KMS-11 (cell line): ENCODE measurements around the gene SDF2.

Experiments
- H2AFZ ChIP-seq: fragments of 200-600 bp; sonication (generic); 2 replicates; pipeline ENCODE4 v1.6.1; 2016; ENCODE audit warnings: antibody characterized with exemption, mixed run types, low read depth
- H3K27ac ChIP-seq: fragments of 200-600 bp; sonication (generic); 2 replicates; pipeline ENCODE4 v1.6.1; 2016; ENCODE audit warnings: mild to moderate bottlenecking, mixed run types
- H3K27me3 ChIP-seq: fragments of 200-600 bp; sonication (generic); 2 replicates; pipeline ENCODE4 v1.6.1; 2017; ENCODE audit warnings: mild to moderate bottlenecking, low read depth, mixed run types, moderate library complexity; ENCODE audit not compliant: insufficient read depth
- H3K36me3 ChIP-seq: fragments of 200-600 bp; sonication (generic); 2 replicates; pipeline ENCODE4 v1.6.1; 2017; ENCODE audit warnings: mild to moderate bottlenecking, mixed run types; ENCODE audit not compliant: insufficient read depth
- H3K4me1 ChIP-seq: fragments of 200-600 bp; sonication (generic); 2 replicates; pipeline ENCODE4 v1.6.1; 2016; ENCODE audit warnings: mild to moderate bottlenecking, low read depth, mixed run types; ENCODE audit not compliant: poor library complexity, severe bottlenecking
- H3K4me2 ChIP-seq: fragments of 200-600 bp; sonication (generic); 2 replicates; pipeline ENCODE4 v1.7.0; 2016; ENCODE audit warnings: mild to moderate bottlenecking, mixed run types
- H3K4me3 ChIP-seq: fragments of 200-600 bp; sonication (generic); IDR thresholded peaks from 2 replicates; pipeline ENCODE4 v1.6.1; 2017; ENCODE audit warnings: low read depth, low read length, mixed read lengths; ENCODE audit not compliant: insufficient read depth
- H3K79me2 ChIP-seq: fragments of 200-600 bp; sonication (generic); 2 replicates; pipeline ENCODE4 v1.6.1; 2016; ENCODE audit warnings: low read depth, mixed run types; ENCODE audit not compliant: insufficient read depth
- H3K9ac ChIP-seq: fragments of 200-600 bp; sonication (generic); 2 replicates; pipeline ENCODE4 v1.6.1; 2016; ENCODE audit warnings: mild to moderate bottlenecking, mixed run types
- H4K20me1 ChIP-seq: fragments of 200-600 bp; sonication (generic); 2 replicates; pipeline ENCODE4 v1.6.1; 2016; ENCODE audit warnings: mild to moderate bottlenecking, mixed run types; ENCODE audit not compliant: insufficient read depth
- TF ChIP-seq, protein P1 (sequence below): fragments of 200-600 bp; sonication (generic); conservative IDR thresholded peaks from 2 replicates; pipeline ENCODE4 v1.6.1; 2017; ENCODE audit warnings: low read depth, mild to moderate bottlenecking, antibody characterized with exemption, low read length, moderate library complexity, mixed read lengths

SDF2 gene, protein sequence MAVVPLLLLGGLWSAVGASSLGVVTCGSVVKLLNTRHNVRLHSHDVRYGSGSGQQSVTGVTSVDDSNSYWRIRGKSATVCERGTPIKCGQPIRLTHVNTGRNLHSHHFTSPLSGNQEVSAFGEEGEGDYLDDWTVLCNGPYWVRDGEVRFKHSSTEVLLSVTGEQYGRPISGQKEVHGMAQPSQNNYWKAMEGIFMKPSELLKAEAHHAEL

GRCh38 chr17:28661635-28662526 lies at the start of gene SDF2, which contains the start of gene SUPT6H:
Gene SDF2, minus strand, starts transcription at chr17:28661906. Its CDS starts 30 bp downstream, at chr17:28661876.
Gene SUPT6H, plus strand, starts transcription at chr17:28662205. Its CDS starts 11,197 bp downstream, at chr17:28673402.
- Histone ChIP-seq H3K79me2 (peaks cover 72% of the 10 kb centered on the region), H2AFZ (peak within 1 kb of the TSS; percentile 85), H4K20me1 (no peaks in the 10 kb centered on the region), H3K4me2 (peak within 1 kb of the TSS; percentile 93), H3K4me1 (peaks cover 24% of the 10 kb centered on the region), H3K4me3 (no peak within 1 kb of the TSS), H3K27ac (peak within 1 kb of the TSS; percentile 73), H3K27me3 (no peaks in the 10 kb centered on the region), H3K9ac (peak within 1 kb of the TSS; percentile 78), H3K36me3 (peaks cover 3% of the 10 kb centered on the region; the same call in 1 of the 2 replicates)
- TF ChIP-seq, protein P1, sequence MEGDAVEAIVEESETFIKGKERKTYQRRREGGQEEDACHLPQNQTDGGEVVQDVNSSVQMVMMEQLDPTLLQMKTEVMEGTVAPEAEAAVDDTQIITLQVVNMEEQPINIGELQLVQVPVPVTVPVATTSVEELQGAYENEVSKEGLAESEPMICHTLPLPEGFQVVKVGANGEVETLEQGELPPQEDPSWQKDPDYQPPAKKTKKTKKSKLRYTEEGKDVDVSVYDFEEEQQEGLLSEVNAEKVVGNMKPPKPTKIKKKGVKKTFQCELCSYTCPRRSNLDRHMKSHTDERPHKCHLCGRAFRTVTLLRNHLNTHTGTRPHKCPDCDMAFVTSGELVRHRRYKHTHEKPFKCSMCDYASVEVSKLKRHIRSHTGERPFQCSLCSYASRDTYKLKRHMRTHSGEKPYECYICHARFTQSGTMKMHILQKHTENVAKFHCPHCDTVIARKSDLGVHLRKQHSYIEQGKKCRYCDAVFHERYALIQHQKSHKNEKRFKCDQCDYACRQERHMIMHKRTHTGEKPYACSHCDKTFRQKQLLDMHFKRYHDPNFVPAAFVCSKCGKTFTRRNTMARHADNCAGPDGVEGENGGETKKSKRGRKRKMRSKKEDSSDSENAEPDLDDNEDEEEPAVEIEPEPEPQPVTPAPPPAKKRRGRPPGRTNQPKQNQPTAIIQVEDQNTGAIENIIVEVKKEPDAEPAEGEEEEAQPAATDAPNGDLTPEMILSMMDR, result no peak

DNA sequence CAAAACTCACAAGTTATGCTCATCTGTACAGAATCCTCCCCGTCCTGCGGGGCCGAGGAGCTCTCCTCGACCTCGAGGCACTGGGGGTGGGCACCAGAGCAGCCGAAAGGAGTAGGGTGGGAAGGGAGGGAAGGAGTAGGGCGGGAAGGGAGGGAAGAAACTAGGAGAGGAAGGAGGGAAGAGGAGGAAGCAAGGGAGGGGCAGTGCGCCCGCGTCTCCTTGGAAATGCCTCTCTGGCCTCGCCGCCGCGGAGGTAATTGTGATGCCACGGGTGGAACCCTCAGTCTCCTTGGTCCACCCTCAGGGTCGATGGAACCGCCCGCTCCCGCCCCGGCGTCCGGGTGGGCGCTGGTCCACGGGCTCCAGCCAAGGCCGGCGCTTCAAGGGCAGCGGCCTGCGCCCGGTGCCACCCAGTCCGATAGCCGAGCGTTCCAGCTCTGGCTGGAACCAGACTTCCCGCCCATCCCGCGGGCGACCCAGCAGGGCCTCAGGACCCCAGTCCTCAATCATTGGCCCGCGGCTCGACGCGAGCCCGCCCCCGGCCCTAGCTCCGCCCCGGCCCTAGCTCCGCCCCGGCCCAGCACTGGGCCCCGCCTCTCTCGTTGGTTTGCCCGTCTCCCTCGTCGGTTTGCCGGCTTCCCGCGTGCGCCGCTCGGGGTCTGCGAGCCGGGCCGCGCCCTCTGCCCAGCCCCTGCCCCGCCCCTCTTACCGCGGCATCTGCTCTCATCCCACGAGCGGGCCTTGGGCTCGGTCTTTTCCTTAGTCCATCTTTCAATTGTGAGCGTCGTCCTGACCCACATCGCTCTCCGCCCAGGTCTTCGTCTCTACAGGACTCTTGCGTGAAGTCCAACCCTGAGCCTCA lies 49.4 kb upstream of the SDF2 start:
- Histone ChIP-seq H3K4me1 (no peaks in the 10 kb centered on the region), H3K27me3 (peaks cover 18% of the 10 kb centered on the region), H3K9ac (peak overlapping the region; percentile 28; the same call in 1 of the 2 replicates), H3K4me3 (no peak overlapping the region), H3K4me2 (peak overlapping the region; percentile 58), H3K36me3 (no peaks in the 10 kb centered on the region), H3K79me2 (no peaks in the 10 kb centered on the region), H4K20me1 (no peaks in the 10 kb centered on the region), H3K27ac (no peak overlapping the region), H2AFZ (peak overlapping the region; percentile 66)
- TF ChIP-seq, protein P1, result no peak

- Histone ChIP-seq H3K27ac (no peak overlapping the region), H3K79me2 (no peaks in the 10 kb centered on the region)
Measured at GRCh38 chr17:28707339-28707720, 45.6 kb upstream of the SDF2 start.

More at GRCh38 chr17:28707339-28707720, 45.6 kb upstream of the SDF2 start:
- Histone ChIP-seq H3K9ac (no peak overlapping the region), H2AFZ (no peak overlapping the region), H3K4me1 (no peaks in the 10 kb centered on the region), H3K4me2 (no peak overlapping the region), H3K4me3 (no peak overlapping the region), H4K20me1 (no peaks in the 10 kb centered on the region), H3K27me3 (no peaks in the 10 kb centered on the region; the same call in 1 of the 2 replicates), H3K36me3 (no peaks in the 10 kb centered on the region)
- TF ChIP-seq, protein P1, result no peak
